ENCODE data around the gene JARID2.

JARID2 gene

GRCh38 chr6:15444081-15444731, 198.3 kb downstream of the JARID2 start:
- peaks cover 57% of the 10 kb centered on the region for H3K4me1 Mint-ChIP-seq
- no peaks in the 10 kb centered on the region for H3K36me3 Mint-ChIP-seq (ENCODE audit: insufficient read depth)
- no peak overlapping the region for H3K4me3 Mint-ChIP-seq
- ATAC-seq (replicated peaks; ENCODE audit: extremely low read depth, poor library complexity, severe bottlenecking) (no peak), DNase-seq (ENCODE audit: low spot score in 2 of 2) (no peak)
- H3K27me3 Mint-ChIP-seq, result no peaks in the 10 kb centered on the region
- H3K27ac Mint-ChIP-seq (ENCODE audit: low read depth), result no peak overlapping the region
- H3K9me3 Mint-ChIP-seq, result no peaks in the 10 kb centered on the region

DNA sequence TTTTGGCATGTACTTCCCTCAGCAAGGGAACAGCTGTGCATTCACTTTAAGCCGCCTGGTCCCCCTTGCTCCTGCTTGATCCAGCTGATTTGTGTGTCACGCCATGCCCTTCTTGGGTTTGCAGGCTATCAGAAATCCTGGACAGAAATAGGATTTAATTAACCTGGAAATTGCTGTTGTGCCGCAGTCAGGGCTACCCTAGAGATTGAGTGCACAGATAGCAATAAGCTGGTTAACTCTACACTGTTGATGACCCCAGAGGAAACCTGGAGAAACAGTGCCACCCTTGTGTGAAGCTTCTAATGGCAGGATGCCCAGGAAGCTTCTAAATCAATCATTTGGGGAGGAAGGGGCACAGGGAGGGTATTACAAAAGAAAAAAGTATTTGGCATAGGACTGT, 199.0 kb downstream of the JARID2 start:
- Mint-ChIP-seq H3K4me1 (peaks cover 57% of the 10 kb centered on the region), H3K4me3 (no peak overlapping the region)
- no peak for DNase-seq (ENCODE audit: low spot score in 2 of 2)

GRCh38 chr6:15447546-15448267, 201.8 kb downstream of the JARID2 start:
- ATAC-seq (replicated peaks; ENCODE audit: extremely low read depth, poor library complexity, severe bottlenecking), result no peak
- no peaks in the 10 kb centered on the region for H3K9me3 Mint-ChIP-seq
- no peak for DNase-seq (ENCODE audit: low spot score in 2 of 2)
- H3K4me1 Mint-ChIP-seq, result peaks cover 62% of the 10 kb centered on the region
- H3K27ac Mint-ChIP-seq (ENCODE audit: low read depth), result no peak overlapping the region
- H3K4me3 Mint-ChIP-seq, result no peak overlapping the region
- peaks cover 3% of the 10 kb centered on the region for H3K36me3 Mint-ChIP-seq (ENCODE audit: insufficient read depth)
- no peaks in the 10 kb centered on the region for H3K27me3 Mint-ChIP-seq

More for the DNA sequence above, 199.0 kb downstream of the JARID2 start:
- H3K36me3 Mint-ChIP-seq (ENCODE audit: insufficient read depth), result no peaks in the 10 kb centered on the region
- no peaks in the 10 kb centered on the region for H3K9me3 Mint-ChIP-seq
- H3K27ac Mint-ChIP-seq (ENCODE audit: low read depth), result no peak overlapping the region
- no peak for ATAC-seq (replicated peaks; ENCODE audit: extremely low read depth, poor library complexity, severe bottlenecking)
- H3K27me3 Mint-ChIP-seq, result no peaks in the 10 kb centered on the region

DNA sequence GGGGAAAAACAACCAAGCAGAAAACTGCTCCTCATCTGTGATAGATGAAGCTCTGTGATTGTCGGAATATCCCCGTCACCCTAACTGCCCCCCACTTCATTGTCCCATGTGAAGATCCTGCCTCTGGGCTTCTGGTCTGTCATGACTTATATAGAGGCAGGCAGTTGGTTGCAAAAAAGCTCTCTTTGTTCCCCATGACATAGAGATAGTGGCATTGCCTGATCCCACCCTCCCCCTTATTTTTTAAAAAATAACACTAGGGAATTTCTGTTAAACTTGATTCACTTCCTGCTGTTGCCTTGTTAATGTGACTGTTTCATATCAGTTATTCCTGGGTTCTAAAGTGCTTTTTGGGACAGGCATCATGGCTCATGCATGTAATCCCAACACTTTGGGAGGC, 203.1 kb downstream of the JARID2 start:
- no peaks in the 10 kb centered on the region for H3K9me3 Mint-ChIP-seq
- H3K27ac Mint-ChIP-seq (ENCODE audit: low read depth), result no peak overlapping the region
- peaks cover 3% of the 10 kb centered on the region for H3K36me3 Mint-ChIP-seq (ENCODE audit: insufficient read depth)
- DNase-seq (ENCODE audit: low spot score in 2 of 2) (no peak), ATAC-seq (replicated peaks; ENCODE audit: extremely low read depth, poor library complexity, severe bottlenecking) (no peak)
- H3K27me3 Mint-ChIP-seq, result no peaks in the 10 kb centered on the region
- H3K4me1 Mint-ChIP-seq, result peaks cover 70% of the 10 kb centered on the region
- no peak overlapping the region for H3K4me3 Mint-ChIP-seq

- Mint-ChIP-seq H3K27me3 (no peaks in the 10 kb centered on the region), H3K4me3 (peak overlapping the region; percentile 34), H3K27ac (ENCODE audit: low read depth) (peak overlapping the region; percentile 83), H3K36me3 (ENCODE audit: insufficient read depth) (peaks cover 7% of the 10 kb centered on the region), H3K9me3 (no peaks in the 10 kb centered on the region), H3K4me1 (peaks cover 53% of the 10 kb centered on the region)
- ATAC-seq (replicated peaks; ENCODE audit: extremely low read depth, poor library complexity, severe bottlenecking) (no peak), DNase-seq (ENCODE audit: low spot score in 2 of 2) (no peak)
These were observed 205.9 kb downstream of the JARID2 start for GRCh38 chr6:15451738-15452137.

DNA sequence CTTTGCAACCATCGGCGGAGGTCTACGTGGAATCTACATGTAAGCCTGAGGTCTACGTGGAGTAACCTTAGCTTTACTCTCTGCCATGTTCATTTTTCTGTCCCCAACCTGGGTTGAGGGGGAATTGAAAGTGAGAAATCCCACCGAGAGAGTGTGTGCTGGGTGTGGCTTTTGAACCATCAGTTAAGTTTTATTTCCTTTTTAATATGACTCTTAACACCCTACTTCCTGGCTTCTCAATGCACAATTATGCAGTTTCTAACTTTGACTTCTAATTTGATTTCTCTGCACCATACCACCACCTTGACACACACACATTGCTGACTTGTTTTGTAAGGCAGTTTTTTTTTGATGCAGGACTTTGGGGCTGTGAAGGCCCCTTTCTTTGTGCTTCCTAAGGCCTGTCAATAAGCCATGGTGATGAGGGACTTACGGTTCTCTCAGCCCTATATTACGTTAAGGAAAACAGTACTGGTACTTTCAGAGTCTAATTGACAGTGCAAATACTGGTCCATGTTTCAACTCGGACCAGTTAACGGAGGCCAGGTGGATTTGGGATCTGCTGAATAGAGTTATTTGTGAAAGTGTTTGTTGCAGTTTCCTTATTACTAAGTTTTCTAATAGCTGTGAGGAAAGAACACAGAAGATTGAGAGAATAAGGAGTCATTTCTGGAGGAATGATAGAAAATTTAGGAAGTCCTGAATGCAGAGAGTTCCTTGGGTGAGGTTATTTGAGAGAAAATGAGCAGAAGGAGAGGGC, 206.5 kb downstream of the JARID2 start:
- Mint-ChIP-seq H3K9me3 (no peaks in the 10 kb centered on the region), H3K27me3 (no peaks in the 10 kb centered on the region), H3K36me3 (ENCODE audit: insufficient read depth) (peaks cover 7% of the 10 kb centered on the region), H3K4me3 (peak overlapping the region; percentile 34), H3K27ac (ENCODE audit: low read depth) (peak overlapping the region; percentile 83), H3K4me1 (peaks cover 52% of the 10 kb centered on the region)
- ATAC-seq (replicated peaks; ENCODE audit: extremely low read depth, poor library complexity, severe bottlenecking), result peak; percentile 60
- no peak for DNase-seq (ENCODE audit: low spot score in 2 of 2)

- Mint-ChIP-seq H3K9me3 (no peaks in the 10 kb centered on the region), H3K4me3 (no peak overlapping the region), H3K36me3 (ENCODE audit: insufficient read depth) (peaks cover 8% of the 10 kb centered on the region), H3K27ac (ENCODE audit: low read depth) (peak overlapping the region; percentile 83), H3K4me1 (peaks cover 46% of the 10 kb centered on the region), H3K27me3 (no peaks in the 10 kb centered on the region)
- DNase-seq (ENCODE audit: low spot score in 2 of 2), result no peak
- ATAC-seq (replicated peaks; ENCODE audit: extremely low read depth, poor library complexity, severe bottlenecking), result no peak
These were observed 207.3 kb downstream of the JARID2 start for GRCh38 chr6:15453186-15453585.

DNA sequence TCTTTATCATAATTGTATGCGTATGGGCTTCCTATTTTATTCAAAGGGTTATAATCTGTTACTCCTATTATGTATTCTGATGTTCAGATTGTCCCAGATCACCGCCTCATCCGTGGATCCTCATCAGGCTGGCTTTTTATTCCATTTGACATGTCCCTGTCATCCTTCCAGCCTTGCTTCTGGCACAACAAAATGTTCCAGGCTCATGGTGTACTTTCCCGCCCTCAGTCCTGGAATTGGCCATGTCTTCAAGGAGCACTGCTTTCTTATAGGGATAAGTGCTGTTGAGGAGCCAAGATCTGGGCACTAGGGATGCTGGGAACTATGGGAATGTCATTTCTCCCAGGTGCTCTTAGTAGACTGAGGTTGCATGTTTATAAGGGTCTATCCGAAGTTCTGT, 207.8 kb downstream of the JARID2 start:
- peaks cover 8% of the 10 kb centered on the region for H3K36me3 Mint-ChIP-seq (ENCODE audit: insufficient read depth)
- DNase-seq (ENCODE audit: low spot score in 2 of 2), result no peak
- H3K4me3 Mint-ChIP-seq, result no peak overlapping the region
- no peak for ATAC-seq (replicated peaks; ENCODE audit: extremely low read depth, poor library complexity, severe bottlenecking)
- H3K27ac Mint-ChIP-seq (ENCODE audit: low read depth), result no peak overlapping the region
- H3K9me3 Mint-ChIP-seq, result no peaks in the 10 kb centered on the region
- H3K4me1 Mint-ChIP-seq, result peaks cover 49% of the 10 kb centered on the region
- H3K27me3 Mint-ChIP-seq, result no peaks in the 10 kb centered on the region

- ATAC-seq (replicated peaks; ENCODE audit: extremely low read depth, poor library complexity, severe bottlenecking) (no peak), DNase-seq (ENCODE audit: low spot score in 2 of 2) (no peak)
- peaks cover 10% of the 10 kb centered on the region for H3K36me3 Mint-ChIP-seq (ENCODE audit: insufficient read depth)
- H3K9me3 Mint-ChIP-seq, result no peaks in the 10 kb centered on the region
- H3K27ac Mint-ChIP-seq (ENCODE audit: low read depth), result no peak overlapping the region
- H3K4me3 Mint-ChIP-seq, result no peak overlapping the region
- no peaks in the 10 kb centered on the region for H3K27me3 Mint-ChIP-seq
- peaks cover 44% of the 10 kb centered on the region for H3K4me1 Mint-ChIP-seq
These were observed 210.6 kb downstream of the JARID2 start for GRCh38 chr6:15456422-15456821.

DNA sequence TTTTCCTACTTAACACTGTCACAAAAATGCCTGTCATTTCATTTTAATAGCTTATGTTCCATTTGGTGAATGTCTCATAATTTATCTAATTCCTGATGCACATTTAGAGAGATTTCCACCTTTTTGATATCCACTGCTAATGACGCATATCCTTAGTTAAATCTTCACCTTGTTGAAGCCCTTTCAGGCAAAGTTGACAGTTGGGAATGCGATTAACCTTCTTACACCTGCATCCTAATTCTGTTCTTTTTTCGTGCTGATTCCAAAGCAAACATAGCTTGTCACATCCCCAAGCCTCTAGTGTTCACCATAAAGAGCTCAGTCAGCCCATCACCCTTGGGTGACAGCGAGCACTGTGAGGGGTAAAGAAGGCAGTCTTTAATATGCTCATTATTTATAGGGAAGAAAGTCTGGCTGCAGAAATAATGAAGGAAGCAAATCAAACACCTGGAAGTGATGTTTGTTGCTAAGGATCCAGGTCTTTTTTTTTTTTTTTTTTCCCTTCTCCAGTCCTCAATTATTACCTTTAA, 211.3 kb downstream of the JARID2 start:
- peaks cover 12% of the 10 kb centered on the region for H3K36me3 Mint-ChIP-seq (ENCODE audit: insufficient read depth)
- DNase-seq (ENCODE audit: low spot score in 2 of 2), result no peak
- H3K4me3 Mint-ChIP-seq, result no peak overlapping the region
- H3K27ac Mint-ChIP-seq (ENCODE audit: low read depth), result no peak overlapping the region
- no peaks in the 10 kb centered on the region for H3K27me3 Mint-ChIP-seq
- H3K9me3 Mint-ChIP-seq, result no peaks in the 10 kb centered on the region
- H3K4me1 Mint-ChIP-seq, result peaks cover 39% of the 10 kb centered on the region
- ATAC-seq (replicated peaks; ENCODE audit: extremely low read depth, poor library complexity, severe bottlenecking), result no peak

DNA sequence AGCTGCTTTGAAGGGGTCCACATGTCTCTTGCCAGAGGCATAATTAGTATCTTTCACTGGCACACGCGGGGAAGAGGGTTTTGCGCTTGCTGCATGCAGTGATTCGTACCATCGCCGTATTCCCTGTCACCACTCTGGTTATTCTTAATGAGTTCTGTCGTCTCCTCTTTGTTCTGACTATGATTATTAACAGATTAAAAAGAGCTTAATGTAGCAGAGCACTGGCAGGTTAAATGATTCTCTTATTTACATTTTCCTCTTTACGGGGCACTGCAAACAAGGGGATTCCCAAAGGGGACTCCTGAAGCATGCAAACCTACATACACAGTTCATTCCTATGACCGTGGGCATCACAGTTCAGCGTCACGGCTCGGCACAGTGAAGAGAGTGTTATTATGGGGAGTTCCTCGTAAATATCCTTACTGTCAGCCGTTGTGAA, 212.2 kb downstream of the JARID2 start:
- no peak overlapping the region for H3K27ac Mint-ChIP-seq (ENCODE audit: low read depth)
- H3K4me1 Mint-ChIP-seq, result peaks cover 36% of the 10 kb centered on the region
- DNase-seq (ENCODE audit: low spot score in 2 of 2) (no peak), ATAC-seq (replicated peaks; ENCODE audit: extremely low read depth, poor library complexity, severe bottlenecking) (no peak)
- peaks cover 9% of the 10 kb centered on the region for H3K36me3 Mint-ChIP-seq (ENCODE audit: insufficient read depth)
- H3K9me3 Mint-ChIP-seq, result no peaks in the 10 kb centered on the region
- H3K27me3 Mint-ChIP-seq, result no peaks in the 10 kb centered on the region
- H3K4me3 Mint-ChIP-seq, result no peak overlapping the region

GRCh38 chr6:15460110-15460727, 214.3 kb downstream of the JARID2 start:
- Mint-ChIP-seq H3K4me1 (peaks cover 43% of the 10 kb centered on the region), H3K4me3 (no peak overlapping the region), H3K27ac (ENCODE audit: low read depth) (no peak overlapping the region), H3K9me3 (no peaks in the 10 kb centered on the region), H3K36me3 (ENCODE audit: insufficient read depth) (peaks cover 7% of the 10 kb centered on the region), H3K27me3 (no peaks in the 10 kb centered on the region)
- ATAC-seq (replicated peaks; ENCODE audit: extremely low read depth, poor library complexity, severe bottlenecking) (no peak), DNase-seq (ENCODE audit: low spot score in 2 of 2) (no peak)
